Adrenal gland (tissue), 5 donors: Measurements from ENCODE around the gene FAM193B.

ENCODE experiments used
- POLR2A ChIP-seq, 2 donors: fragments of 450-650 bp; IDR thresholded peaks; one replicate each; pipeline ENCODE4 v1.6.1; 2017; ENCODE audit warnings: antibody characterized with exemption in 2 of 2, mild to moderate bottlenecking in 2 of 2, moderate library complexity in 1 of 2
- TF ChIP-seq, protein P1 (sequence below), 6 experiments: fragments of 450-650 bp in 4 of 6; fragments of 200-600 bp in 2 of 6; sonication (generic) in 1 of 6; IDR thresholded peaks; 1 replicate in 5 of 6; 2 replicates in 1 of 6; pipeline versions ENCODE4 v1.5.1 to v1.8.0; 2016 to 2021; ENCODE audit warnings: antibody characterized with exemption in 6 of 6, mild to moderate bottlenecking in 2 of 6, moderate library complexity in 1 of 6
- donor health status: DM: no; HTN: no; CAD: no.

DNA sequence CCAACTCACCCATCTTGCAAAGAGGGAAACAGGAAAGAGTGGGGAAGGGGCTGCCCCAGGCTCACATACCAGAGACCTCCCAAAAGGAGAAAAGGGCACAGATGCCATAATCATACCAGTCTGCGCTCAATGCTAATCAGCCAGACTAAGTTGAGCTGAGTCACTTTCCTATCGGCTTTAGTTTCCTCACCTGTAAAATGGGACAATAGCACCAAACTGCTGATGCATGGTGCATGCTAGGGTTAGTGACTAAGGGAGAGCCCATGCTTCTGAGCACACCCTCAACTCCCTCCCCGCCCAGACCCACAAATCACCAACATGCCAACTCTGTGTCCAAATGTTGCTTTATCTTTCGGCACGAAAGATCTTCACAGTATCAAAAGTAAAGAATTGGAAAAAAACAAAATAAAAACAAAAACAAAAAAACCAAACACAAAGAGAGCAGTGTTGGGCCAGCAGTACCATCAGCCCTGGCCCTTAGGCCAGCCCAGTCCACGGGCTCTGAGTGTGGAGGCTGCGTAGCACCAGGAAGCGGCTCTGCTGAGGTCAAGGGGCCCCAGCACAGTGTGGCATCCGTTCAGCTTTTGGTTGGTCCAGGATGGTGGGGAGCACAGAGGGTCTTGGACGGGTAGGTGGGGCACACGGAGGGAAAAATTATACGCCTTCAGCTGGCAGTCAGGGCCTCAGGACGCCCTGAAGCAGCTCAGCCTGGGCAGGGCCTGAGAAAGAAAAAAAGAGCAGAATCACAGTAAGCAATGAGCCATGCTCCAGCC lies 34.7 kb downstream of the FAM193B start:
- TF ChIP-seq, protein P1, sequence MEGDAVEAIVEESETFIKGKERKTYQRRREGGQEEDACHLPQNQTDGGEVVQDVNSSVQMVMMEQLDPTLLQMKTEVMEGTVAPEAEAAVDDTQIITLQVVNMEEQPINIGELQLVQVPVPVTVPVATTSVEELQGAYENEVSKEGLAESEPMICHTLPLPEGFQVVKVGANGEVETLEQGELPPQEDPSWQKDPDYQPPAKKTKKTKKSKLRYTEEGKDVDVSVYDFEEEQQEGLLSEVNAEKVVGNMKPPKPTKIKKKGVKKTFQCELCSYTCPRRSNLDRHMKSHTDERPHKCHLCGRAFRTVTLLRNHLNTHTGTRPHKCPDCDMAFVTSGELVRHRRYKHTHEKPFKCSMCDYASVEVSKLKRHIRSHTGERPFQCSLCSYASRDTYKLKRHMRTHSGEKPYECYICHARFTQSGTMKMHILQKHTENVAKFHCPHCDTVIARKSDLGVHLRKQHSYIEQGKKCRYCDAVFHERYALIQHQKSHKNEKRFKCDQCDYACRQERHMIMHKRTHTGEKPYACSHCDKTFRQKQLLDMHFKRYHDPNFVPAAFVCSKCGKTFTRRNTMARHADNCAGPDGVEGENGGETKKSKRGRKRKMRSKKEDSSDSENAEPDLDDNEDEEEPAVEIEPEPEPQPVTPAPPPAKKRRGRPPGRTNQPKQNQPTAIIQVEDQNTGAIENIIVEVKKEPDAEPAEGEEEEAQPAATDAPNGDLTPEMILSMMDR (IDR thresholded peaks at IDR 0.05) = no peak
- no peak for TF ChIP-seq POLR2A (IDR thresholded peaks at IDR 0.05)
